Colon (tissue), 2 donors: Measurements from ENCODE around the gene PRRG4.
A peak's percentile ranks its signal among the peaks of the same experiment; 100 is the strongest.
"Not testable (repeated sequence)": the region's sequence is repeated elsewhere in the genome, so short reads cannot be mapped to it uniquely, and the experiment has no call there.

Experiments used
- FAIRE-seq: peaks from 2 replicates; lab custom pipeline; 2012; peaks lifted over from hg19 to GRCh38; lab: Jason Lieb, UNC
- donor health status: control.
- donor health status: control.

Gene PRRG4

DNA sequence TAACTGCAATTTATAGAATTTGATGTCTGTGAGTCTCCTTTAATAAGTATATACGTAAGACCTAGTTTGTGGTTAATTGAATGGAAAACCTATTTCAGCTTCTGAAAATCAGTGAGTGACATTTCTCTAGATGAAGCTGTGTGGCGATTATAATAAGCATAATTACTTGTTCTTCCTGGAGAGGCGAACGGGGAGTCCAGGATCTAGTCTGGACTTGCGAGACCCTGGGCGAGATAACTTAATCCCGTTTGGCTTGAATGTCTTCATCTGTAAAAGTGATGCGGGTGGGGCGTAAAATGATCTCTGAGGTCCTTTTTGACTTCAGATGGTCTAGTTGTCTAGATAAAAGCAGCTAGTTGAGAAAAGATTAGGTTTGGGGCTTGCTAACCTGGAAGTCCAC is 1.1 kb downstream of the PRRG4 start:
- FAIRE-seq: no peak

- no peak for FAIRE-seq
These were observed 1.5 kb downstream of the PRRG4 start for GRCh38 chr11:32831221-32831620.

GRCh38 chr11:32833921-32834320 is 4.2 kb downstream of the PRRG4 start:
- no peak for FAIRE-seq

DNA sequence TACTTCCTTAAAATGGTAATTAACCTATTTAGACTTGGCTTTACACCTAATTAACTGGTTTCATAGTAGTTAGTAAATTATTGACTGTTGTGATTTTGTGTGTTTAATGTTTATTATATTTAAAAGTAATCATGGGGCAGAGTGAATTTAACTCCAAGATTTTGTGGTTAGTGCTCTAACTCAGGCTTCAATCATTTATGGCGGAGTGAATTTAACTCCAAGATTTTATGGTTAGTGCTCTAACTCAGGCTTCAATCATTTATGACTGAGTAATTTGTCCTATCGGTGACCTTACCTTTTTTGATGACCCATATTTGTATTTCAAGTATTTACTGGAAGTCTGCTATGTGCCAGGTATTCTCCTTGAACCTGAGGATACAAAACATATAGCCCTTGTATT is 7.2 kb downstream of the PRRG4 start:
- FAIRE-seq: no peak

- FAIRE-seq: no peak
These were observed 9.0 kb downstream of the PRRG4 start for GRCh38 chr11:32838505-32839274.

GRCh38 chr11:32839308-32839707 is 9.6 kb downstream of the PRRG4 start:
- FAIRE-seq: no peak

DNA sequence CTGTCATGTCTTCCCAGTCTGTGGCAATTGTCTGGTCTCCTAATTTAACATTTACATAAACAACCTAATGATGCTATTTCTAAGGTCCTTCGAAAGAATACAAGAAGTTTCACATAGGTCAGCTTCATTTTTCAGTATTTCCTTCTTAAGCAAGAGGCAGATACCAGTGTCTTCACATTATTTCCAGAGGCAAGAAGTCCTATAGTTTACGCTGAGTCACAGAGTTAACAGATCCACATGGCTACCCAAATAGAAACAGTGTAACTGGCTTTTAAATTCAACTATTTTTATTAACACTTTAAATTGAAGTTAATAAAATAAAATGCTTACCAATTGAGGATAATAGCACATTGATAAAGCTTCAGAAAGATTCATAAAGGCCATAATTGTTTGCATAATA is 10.9 kb downstream of the PRRG4 start:
- FAIRE-seq: no peak

- FAIRE-seq: no peak
These were observed 13.8 kb downstream of the PRRG4 start for GRCh38 chr11:32843544-32843943.

DNA sequence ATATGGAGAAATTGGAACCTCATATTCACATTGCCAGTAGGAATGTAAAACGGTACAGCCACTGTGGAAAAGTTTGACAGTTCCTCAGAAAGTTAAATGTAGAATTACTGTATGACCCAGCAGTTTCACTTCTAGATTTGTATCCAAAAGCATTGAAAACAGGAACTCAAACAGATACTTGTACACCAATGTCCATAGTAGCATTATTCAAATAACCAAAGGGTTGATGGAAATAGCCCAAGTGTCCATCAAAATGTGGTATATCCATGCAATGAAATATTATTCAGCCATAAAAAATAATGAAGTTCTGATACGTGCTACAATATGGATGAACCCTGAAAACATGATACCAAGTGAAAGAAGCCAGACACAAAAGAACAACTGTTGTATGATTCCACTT is 17.8 kb downstream of the PRRG4 start:
- FAIRE-seq: no peak

DNA sequence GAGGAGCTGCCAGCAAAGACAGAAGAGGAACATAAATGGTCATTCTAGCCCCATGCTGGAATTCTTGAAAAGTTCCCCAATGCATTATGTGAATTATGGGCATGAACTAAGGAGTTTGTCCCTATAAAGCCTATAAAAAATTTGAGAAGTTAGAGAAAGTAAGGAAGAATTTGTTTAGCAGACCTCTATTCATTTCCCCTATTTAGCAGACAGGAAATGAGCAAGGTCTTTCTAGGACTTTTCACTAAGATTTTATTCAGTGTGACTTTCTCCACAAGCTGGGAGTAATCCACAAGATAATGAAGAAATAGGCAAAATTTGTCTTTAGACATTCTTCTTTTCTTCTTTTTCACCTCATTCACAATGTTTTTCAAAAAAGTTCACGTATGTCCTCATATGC is 20.0 kb downstream of the PRRG4 start:
- no peak for FAIRE-seq

- no peak for FAIRE-seq
These were observed 21.5 kb downstream of the PRRG4 start for GRCh38 chr11:32851251-32851650.

GRCh38 chr11:32852207-32852606 is 22.5 kb downstream of the PRRG4 start:
- FAIRE-seq: peak; percentile 21

DNA sequence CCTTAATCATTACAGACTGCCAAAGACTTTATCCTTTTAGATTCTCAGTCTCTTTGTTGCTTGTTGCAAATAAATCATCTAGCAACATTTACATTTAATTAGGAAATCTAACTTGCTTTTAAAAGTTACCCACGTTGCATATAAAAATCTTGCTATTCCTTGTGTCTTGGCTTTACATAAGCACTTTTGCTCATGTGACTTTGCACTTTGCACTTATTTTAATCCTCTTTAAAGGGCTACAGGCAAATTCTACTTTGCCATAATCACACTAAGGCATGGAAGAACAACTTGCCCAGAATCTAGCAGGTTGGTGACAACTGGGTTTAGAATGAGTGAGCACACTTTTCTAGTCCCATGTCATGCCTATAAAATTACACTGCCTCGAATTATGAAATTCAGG is 25.9 kb downstream of the PRRG4 start:
- no peak for FAIRE-seq

DNA sequence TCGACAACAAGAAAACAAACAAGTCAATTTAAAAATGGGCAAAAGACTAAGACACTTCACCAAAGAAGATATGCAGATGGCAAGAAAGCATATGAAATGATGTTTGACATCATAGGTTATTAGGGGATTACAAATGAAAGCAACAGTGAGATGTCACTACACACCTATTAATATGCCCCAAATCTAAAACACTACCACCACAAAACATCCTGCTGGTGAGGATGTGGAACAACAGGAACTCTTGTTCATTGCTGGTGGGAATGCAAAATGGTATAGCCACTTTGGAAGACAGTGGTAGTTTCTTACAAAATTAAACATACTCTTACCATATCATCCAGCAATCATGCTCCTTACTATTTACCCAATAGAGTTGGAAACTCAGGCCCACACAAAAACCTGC is 29.0 kb downstream of the PRRG4 start:
- FAIRE-seq: no peak

- FAIRE-seq: no peak
These were observed 32.3 kb downstream of the PRRG4 start for GRCh38 chr11:32861850-32862577.

DNA sequence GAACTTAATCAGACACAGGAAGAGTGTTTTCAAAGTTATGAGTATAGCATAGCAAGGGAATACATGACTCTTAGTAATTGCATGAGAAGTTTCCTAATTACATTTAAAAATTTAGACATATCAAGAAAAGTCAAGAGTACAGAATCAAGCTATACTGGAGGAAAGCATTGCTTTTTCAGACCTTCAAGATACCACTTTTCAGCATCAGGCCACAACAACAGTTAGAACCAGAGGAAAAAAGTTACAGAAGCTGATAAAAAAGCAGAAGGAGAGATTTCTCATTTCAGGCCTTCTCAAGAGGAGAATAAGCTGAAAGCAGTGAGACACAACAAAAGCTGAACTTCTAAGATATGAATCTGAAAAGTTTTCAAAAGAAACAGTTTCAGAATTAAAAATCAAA is 34.8 kb downstream of the PRRG4 start:
- FAIRE-seq: no peak

GRCh38 chr11:32868752-32869151 is 39.0 kb downstream of the PRRG4 start:
- not testable (repeated sequence) for FAIRE-seq

DNA sequence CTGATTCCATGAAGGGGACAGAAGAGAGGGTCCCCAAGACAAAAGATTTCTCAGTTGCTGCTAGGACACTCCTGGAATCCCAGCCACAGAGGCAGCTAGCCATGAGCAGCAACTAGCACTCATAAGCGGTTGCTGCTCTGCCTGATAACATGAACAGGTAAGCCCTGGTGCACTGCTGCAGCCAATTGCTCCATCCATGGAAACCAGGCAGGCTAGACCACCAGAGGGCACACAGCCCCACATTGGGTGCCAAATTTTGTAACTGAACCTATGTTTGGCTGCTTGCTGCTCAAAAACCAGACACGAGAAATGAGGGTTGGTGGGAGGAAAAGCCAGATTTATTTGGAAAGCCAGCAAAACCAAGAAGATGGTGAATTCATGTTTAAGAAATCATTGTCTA is 40.9 kb downstream of the PRRG4 start:
- FAIRE-seq: no peak

GRCh38 chr11:32874132-32874531 is 44.4 kb downstream of the PRRG4 start:
- no peak for FAIRE-seq

DNA sequence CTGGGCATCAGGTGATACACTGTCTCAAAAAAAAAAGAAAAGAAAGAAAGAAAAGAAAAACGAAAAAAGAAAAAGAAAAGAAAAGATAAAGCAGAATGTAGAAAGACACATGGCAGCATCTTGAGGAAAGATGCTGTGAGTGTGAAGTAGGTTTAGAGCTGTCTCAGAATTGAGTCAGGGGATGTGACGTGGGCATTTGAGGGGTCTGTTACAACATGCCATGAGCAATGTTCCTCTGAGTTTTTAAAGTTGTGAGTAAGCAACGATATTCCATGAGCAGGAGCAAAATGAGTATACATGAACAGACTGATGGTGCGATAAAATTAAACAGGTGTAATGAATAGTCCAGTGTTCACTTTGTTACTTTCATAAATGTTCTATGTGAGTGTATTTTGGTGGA is 51.6 kb downstream of the PRRG4 start:
- no peak for FAIRE-seq

GRCh38 chr11:32883421-32883820 is 53.7 kb downstream of the PRRG4 start:
- no peak for FAIRE-seq

- no peak for FAIRE-seq
These were observed 54.3 kb downstream of the PRRG4 start for GRCh38 chr11:32884023-32884422.

GRCh38 chr11:32884770-32885384 is 55.1 kb downstream of the PRRG4 start:
- FAIRE-seq: no peak
